H1 (cell line): ENCODE measurements around the gene ACTR6.

Experiments
- ATF2 ChIP-seq: IDR thresholded peaks from 2 replicates; pipeline ENCODE4 v1.6.1; 2012; ENCODE audit warnings: low read length, inconsistent platforms
- POLR2A ChIP-seq, 2 experiments: IDR thresholded peaks; 1 replicate in 1 of 2; 2 replicates in 1 of 2; pipeline ENCODE4 v1.6.1; 2011; ENCODE audit warnings: low read depth in 2 of 2, low read length in 2 of 2, mild to moderate bottlenecking in 2 of 2; ENCODE audit errors: control extremely low read depth in 1 of 2

GRCh38 chr12:100239589-100239988 lies 39.0 kb downstream of the ACTR6 start:
- TF ChIP-seq POLR2A (IDR thresholded peaks at IDR 0.05; ENCODE audit: control extremely low read depth in 1 of 2, low read depth in 2 of 2, low read length in 2 of 2) (no peak), ATF2 (no peak)
